K562 (cell line): ENCODE data around the gene RNF34. TPM values are rescaled to one million over a fixed set of nuclear protein-coding genes. Genes with fewer than 3 reads are reported as not detected.

Experiments used
- DNMT1 ChIP-seq: fragments of 450-650 bp; IDR thresholded peaks from 2 replicates; pipeline ENCODE4 v1.6.1; 2016; ENCODE audit warnings: antibody characterized with exemption, mild to moderate bottlenecking
- ELF2 ChIP-seq: fragments of 250-450 bp; sonication (Bioruptor Pico); IDR thresholded peaks from 2 replicates; pipeline ENCODE4 v1.5.0; 2021; ENCODE audit warnings: mild to moderate bottlenecking
- GTF2B ChIP-seq: IDR thresholded peaks from 2 replicates; pipeline ENCODE4 v1.6.1; 2011; ENCODE audit not compliant: insufficient read length; ENCODE audit errors: extremely low read depth
- HCFC1 ChIP-seq: IDR thresholded peaks from 2 replicates; pipeline ENCODE4 v1.6.1; 2012; ENCODE audit warnings: low read depth, low read length, improper control_type of control experiment
- JUN ChIP-seq, 2 experiments: sonication (generic) in 1 of 2; formaldehyde crosslinking in 1 of 2; IDR thresholded peaks; 2 replicates each; pipeline versions ENCODE4 v1.6.1 to v1.8.0; 2012 to 2022; ENCODE audit warnings: borderline replicate concordance in 2 of 2, mild to moderate bottlenecking in 2 of 2, improper control_type of control experiment in 1 of 2, low read depth in 1 of 2, low read length in 1 of 2, missing genetic modification reagents in 1 of 2
- NKRF ChIP-seq: fragments of 450-650 bp; IDR thresholded peaks from 2 replicates; pipeline ENCODE4 v1.6.1; 2016; ENCODE audit warnings: borderline replicate concordance
- RBFOX2 ChIP-seq: fragments of 200-400 bp; formaldehyde crosslinking; IDR thresholded peaks from 2 replicates; pipeline ENCODE4 v1.6.1; 2017; ENCODE audit warnings: low read depth, mild to moderate bottlenecking, low read length, moderate library complexity
- RBM22 ChIP-seq: fragments of 200-400 bp; formaldehyde crosslinking; IDR thresholded peaks from 2 replicates; pipeline ENCODE4 v1.6.1; 2018; ENCODE audit warnings: low read length, low read depth; ENCODE audit not compliant: poor library complexity, severe bottlenecking
- SLC30A9 ChIP-seq: fragments of 250-450 bp; sonication (Bioruptor Pico); IDR thresholded peaks from 2 replicates; pipeline ENCODE4 v1.8.0; 2022; ENCODE audit warnings: mild to moderate bottlenecking, moderate library complexity
- SNRNP70 ChIP-seq: fragments of 200-400 bp; formaldehyde crosslinking; optimal IDR thresholded peaks from 2 replicates; pipeline ENCODE3; 2017; ENCODE audit warnings: low read depth, low read length
- SUPT5H ChIP-seq: fragments of 450-650 bp; IDR thresholded peaks from 2 replicates; pipeline ENCODE4 v1.6.1; 2016
- USF1 ChIP-seq: sonication (generic); formaldehyde crosslinking; IDR thresholded peaks from 2 replicates; pipeline ENCODE4 v1.9.0; 2022; ENCODE audit warnings: mild to moderate bottlenecking, missing genetic modification reagents
- XRCC5 ChIP-seq: fragments of 200-400 bp; formaldehyde crosslinking; IDR thresholded peaks from 2 replicates; pipeline ENCODE4 v1.6.1; 2017; ENCODE audit warnings: low read depth, mild to moderate bottlenecking, low read length
- ZBTB5 ChIP-seq: fragments of 450-650 bp; IDR thresholded peaks from 2 replicates; pipeline ENCODE4 v1.6.1; 2017; ENCODE audit warnings: antibody characterized with exemption
- ZBTB9 ChIP-seq: fragments of 450-650 bp; formaldehyde crosslinking; IDR thresholded peaks from 2 replicates; pipeline ENCODE4 v1.4.0; 2020; ENCODE audit warnings: mild to moderate bottlenecking, moderate library complexity
- ZNF3 ChIP-seq: fragments of 250-450 bp; sonication (Bioruptor Pico); IDR thresholded peaks from 2 replicates; pipeline ENCODE4 v1.5.0; 2021; ENCODE audit warnings: mild to moderate bottlenecking, moderate library complexity
- ZNF445 ChIP-seq: fragments of 250-450 bp; sonication (Bioruptor Pico); IDR thresholded peaks from 2 replicates; pipeline ENCODE4 v1.4.0; 2020; ENCODE audit warnings: low read depth, mild to moderate bottlenecking, moderate library complexity
- ZNF740 ChIP-seq, 3 experiments: fragments of 200-800 bp in 1 of 3; sonication (Bioruptor generic) in 1 of 3; sonication (generic) in 1 of 3; formaldehyde crosslinking in 1 of 3; IDR thresholded peaks; 2 replicates each; pipeline versions ENCODE4 v1.6.1 to v1.8.0; 2016 to 2022; ENCODE audit warnings: mild to moderate bottlenecking in 2 of 3, missing compliant biosample characterization in 2 of 3, missing genetic modification characterization in 2 of 3, missing genetic modification reagents in 1 of 3
- polyA plus RNA-seq, 8 experiments: library from polyadenylated mRNA; depleted of rRNA in 4 of 8; stranded (reverse) in 5 of 8; unstranded in 3 of 8; fragments of >200 nt; fragmentation: Nextera tagmentation in 2 of 8; fragmentation: Illumina TruSeq in 1 of 8; extraction: Ambion mirVana in 2 of 8; extraction: Trizol in 1 of 8; gene quantifications; 2 replicates each; pipeline versions ENCODE4 v1.2.1 to v1.2.3, GENCODE V29; 2011 to 2014; ENCODE audit warnings: inconsistent platforms in 1 of 8, missing spikeins in 1 of 8
- total RNA-seq, 7 experiments: library from RNA; depleted of rRNA in 6 of 7; stranded (reverse); fragments of >200 nt in 6 of 7; fragmentation: Illumina TruSeq in 2 of 7; extraction: Trizol in 2 of 7; gene quantifications; 2 replicates each; pipeline versions ENCODE4 v1.2.1 to v1.2.3, GENCODE V29; 2011 to 2021; ENCODE audit warnings: low replicate concordance in 1 of 7

The RNF34 gene
- total and polyA plus RNA-seq, 9 of the 15 experiments (the other 6 are each of a cell fraction or from before 2014, with no cell fraction given): 41.7 to 88.9 (median 54.1) TPM

- TF ChIP-seq NKRF (peak; percentile 95), ZBTB5 (no peak), USF1 (CRISPR knock-in tag) (peak; percentile 98), ZNF3 (no peak), SNRNP70 (no peak), RBM22 (peak; percentile 41), GTF2B (no peak), ZBTB9 (CRISPR knock-in tag) (no peak), ZNF740 (CRISPR knock-in tag; IDR thresholded peaks at IDR 0.05) (peak; percentile 58; the same call in 1 of the 2 replicates), ZNF740 (tag; IDR thresholded peaks at IDR 0.05) (no peak), SUPT5H (peak; percentile 96), DNMT1 (no peak), ELF2 (CRISPR knock-in tag) (peak; percentile 95), JUN (IDR thresholded peaks at IDR 0.05; ENCODE audit: borderline replicate concordance, low read depth, low read length) (no peak; the same call in 1 of the 2 replicates), JUN (CRISPR knock-in tag; IDR thresholded peaks at IDR 0.05; ENCODE audit: borderline replicate concordance) (no peak), XRCC5 (peak; percentile 95), RBFOX2 (peak; percentile 99), SLC30A9 (CRISPR knock-in tag) (no peak), HCFC1 (peak; percentile 88), ZNF445 (CRISPR knock-in tag) (no peak)
Observed at GRCh38 chr12:121351820-121352681, 47.9 kb upstream of the RNF34 start, which contains the start of gene ANAPC5 (continued).
